OCI-LY3 (cell line): Measurements from ENCODE around the gene TTC28.

Experiments
- H2AFZ ChIP-seq: fragments of 200-600, 300-600 bp; shearing (Covaris generic); 2 replicates; pipeline ENCODE4 v1.6.0; 2014; ENCODE audit warnings: antibody characterized with exemption, low read depth, low read length
- H3K27ac ChIP-seq: fragments of 200-600, 300-600 bp; sonication (generic); 2 replicates; pipeline ENCODE4 v1.5.1; 2014; ENCODE audit warnings: mild to moderate bottlenecking, low read length, moderate library complexity, mixed read lengths
- H3K27me3 ChIP-seq: fragments of 200-600, 300-600 bp; sonication (generic); 2 replicates; pipeline ENCODE4 v1.6.1; 2014; ENCODE audit warnings: low read depth, low read length, mixed read lengths
- H3K36me3 ChIP-seq: fragments of 200-600, 300-600 bp; sonication (generic); replicated peaks from 2 replicates; pipeline ENCODE3; 2014; ENCODE audit warnings: low read depth, low read length, mixed read lengths
- H3K4me1 ChIP-seq: fragments of 300-600, 200-600 bp; sonication (generic); 2 replicates; pipeline ENCODE4 v1.6.1; 2014; ENCODE audit warnings: low read length, mixed read lengths
- H3K4me2 ChIP-seq: fragments of 200-600, 300-600 bp; sonication (generic); 2 replicates; pipeline ENCODE4 v1.6.1; 2014; ENCODE audit warnings: low read length, mixed read lengths
- H3K4me3 ChIP-seq: fragments of 300-600, 200-600 bp; sonication (generic); 2 replicates; pipeline ENCODE4 v1.5.1; 2014; ENCODE audit warnings: antibody characterized with exemption, mild to moderate bottlenecking, low read length, moderate library complexity
- H3K79me2 ChIP-seq: fragments of 300-600, 200-600 bp; shearing (Covaris generic); 2 replicates; pipeline ENCODE4 v1.6.1; 2014; ENCODE audit warnings: mild to moderate bottlenecking, low read length, mixed read lengths
- H3K9ac ChIP-seq: fragments of 300-600, 200-600 bp; shearing (Covaris generic); 2 replicates; pipeline ENCODE4 v1.6.0; 2014; ENCODE audit warnings: mild to moderate bottlenecking, low read length, moderate library complexity
- H3K9me3 ChIP-seq: fragments of 200-600, 300-600 bp; shearing (Covaris generic); 2 replicates; pipeline ENCODE4 v1.6.1; 2014; ENCODE audit warnings: low read length, mixed read lengths; ENCODE audit not compliant: insufficient read depth
- H4K20me1 ChIP-seq: fragments of 200-600, 300-600 bp; sonication (generic); 2 replicates; pipeline ENCODE4 v1.6.1; 2016; ENCODE audit warnings: low read length, mixed read lengths; ENCODE audit not compliant: insufficient read depth
- CTCF ChIP-seq: fragments of 200-600, 300-600 bp; sonication (generic); IDR thresholded peaks from 2 replicates; pipeline ENCODE4 v1.5.1; 2014; ENCODE audit warnings: antibody characterized with exemption, low read length, low read depth
- EZH2phosphoT487 ChIP-seq: fragments of 200-600 bp; shearing (Covaris generic); IDR thresholded peaks from 2 replicates; pipeline ENCODE4 v1.6.1; 2018; ENCODE audit warnings: antibody characterized with exemption, mixed run types, low read depth

The TTC28 gene

GRCh38 chr22:28331695-28332094 lies 347.9 kb downstream of the TTC28 start:
- H3K79me2 ChIP-seq: no peaks in the 10 kb centered on the region
- no peak for TF ChIP-seq CTCF

GRCh38 chr22:28329186-28330073 lies 350.2 kb downstream of the TTC28 start:
- Histone ChIP-seq H3K9me3 (no peaks in the 10 kb centered on the region), H3K4me2 (no peak overlapping the region), H3K9ac (no peak overlapping the region), H2AFZ (no peak overlapping the region), H3K4me1 (peaks cover 8% of the 10 kb centered on the region; the same call in 1 of the 2 replicates), H3K27me3 (no peaks in the 10 kb centered on the region), H3K4me3 (no peak overlapping the region), H3K27ac (no peak overlapping the region), H3K36me3 (no peaks in the 10 kb centered on the region), H3K79me2 (no peaks in the 10 kb centered on the region), H4K20me1 (no peaks in the 10 kb centered on the region)
- TF ChIP-seq CTCF (no peak), EZH2phosphoT487 (no peak)

More at GRCh38 chr22:28331695-28332094, 347.9 kb downstream of the TTC28 start:
- Histone ChIP-seq H2AFZ (no peak overlapping the region), H4K20me1 (no peaks in the 10 kb centered on the region), H3K9me3 (no peaks in the 10 kb centered on the region), H3K4me2 (no peak overlapping the region), H3K27me3 (no peaks in the 10 kb centered on the region), H3K36me3 (no peaks in the 10 kb centered on the region), H3K27ac (no peak overlapping the region), H3K4me3 (no peak overlapping the region), H3K4me1 (peaks cover 8% of the 10 kb centered on the region; the same call in 1 of the 2 replicates), H3K9ac (no peak overlapping the region)

GRCh38 chr22:28328756-28329155 lies 350.9 kb downstream of the TTC28 start:
- Histone ChIP-seq H2AFZ (no peak overlapping the region), H3K4me3 (no peak overlapping the region), H3K79me2 (no peaks in the 10 kb centered on the region), H3K4me1 (peaks cover 8% of the 10 kb centered on the region; the same call in 1 of the 2 replicates), H3K27ac (no peak overlapping the region), H3K27me3 (no peaks in the 10 kb centered on the region), H3K9me3 (no peaks in the 10 kb centered on the region), H3K4me2 (no peak overlapping the region), H3K36me3 (no peaks in the 10 kb centered on the region), H3K9ac (no peak overlapping the region), H4K20me1 (no peaks in the 10 kb centered on the region)
- no peak for TF ChIP-seq EZH2phosphoT487
- no peak for TF ChIP-seq CTCF

- Histone ChIP-seq H3K79me2 (no peaks in the 10 kb centered on the region), H3K4me2 (no peak overlapping the region), H3K4me1 (peaks cover 7% of the 10 kb centered on the region; the same call in 1 of the 2 replicates), H3K27ac (no peak overlapping the region), H3K36me3 (no peaks in the 10 kb centered on the region), H3K9me3 (no peaks in the 10 kb centered on the region), H4K20me1 (0 out of 2 replicates have a peak, but pooled peaks cover 2% of the 10 kb centered on the region), H2AFZ (no peak overlapping the region), H3K27me3 (no peaks in the 10 kb centered on the region), H3K9ac (no peak overlapping the region), H3K4me3 (no peak overlapping the region)
- TF ChIP-seq EZH2phosphoT487: no peak
- no peak for TF ChIP-seq CTCF
These were observed 363.6 kb downstream of the TTC28 start for GRCh38 chr22:28316014-28316413.
